HG02870 (cell line): ENCODE data around the gene SULT6B1.

ENCODE experiments used
- ATAC-seq: cut with Tn5 transposase; IDR thresholded peaks from one replicate; pipeline ENCODE4 v1.9.1; 2021; ENCODE audit warnings: mild to moderate bottlenecking, moderate library complexity; ENCODE audit not compliant: unreplicated experiment

Gene SULT6B1

GRCh38 chr2:37153224-37153623 is 35.2 kb downstream of the SULT6B1 start:
- ATAC-seq, result no peak

- ATAC-seq, result no peak
Observed at GRCh38 chr2:37149626-37150322, 38.7 kb downstream of the SULT6B1 start.

GRCh38 chr2:37148325-37148724 is 40.1 kb downstream of the SULT6B1 start:
- no peak for ATAC-seq

GRCh38 chr2:37146062-37146461 is 42.4 kb downstream of the SULT6B1 start:
- no peak for ATAC-seq

- no peak for ATAC-seq
Observed at GRCh38 chr2:37143974-37144373, 44.5 kb downstream of the SULT6B1 start.

GRCh38 chr2:37142546-37142945 is 45.9 kb downstream of the SULT6B1 start:
- ATAC-seq, result no peak

- no peak for ATAC-seq
Observed at GRCh38 chr2:37132914-37133313, 55.6 kb downstream of the SULT6B1 start.

GRCh38 chr2:37125416-37125815 is 63.1 kb downstream of the SULT6B1 start:
- no peak for ATAC-seq

GRCh38 chr2:37119157-37119556 is 69.3 kb downstream of the SULT6B1 start:
- no peak for ATAC-seq
